ENCODE measurements around the gene PLPP7. TPM values are rescaled to one million over a fixed set of nuclear protein-coding genes. Genes with fewer than 3 reads are reported as not detected.
"Not testable (repeated sequence)": the region's sequence is repeated elsewhere in the genome, so short reads cannot be mapped to it uniquely, and the experiment has no call there.

The PLPP7 gene
- under 1 TPM; 0.23 to 0.31 TPM for total RNA-seq

GRCh38 chr9:131289301-131290035 is at the start of gene PLPP7:
TSS of gene PLPP7 (plus strand) at chr9:131289723. CDS start at chr9:131289998, 275 bp downstream.
- Mint-ChIP-seq H3K27me3 (ENCODE audit: low read depth) (no peaks in the 10 kb centered on the region), H3K4me1 (ENCODE audit: low read depth) (no peaks in the 10 kb centered on the region), H3K9me3 (no peaks in the 10 kb centered on the region), H3K4me3 (no peak within 1 kb of the TSS), H3K27ac (no peak within 1 kb of the TSS), H3K36me3 (ENCODE audit: insufficient read depth in 2 of 2) (no peaks in the 10 kb centered on the region)
- ATAC-seq (replicated peaks in 1 of 2) (peak in 1 of 2 donors; percentile 29), DNase-seq (no peak)

- Mint-ChIP-seq H3K4me3 (no peak overlapping the region), H3K4me1 (ENCODE audit: low read depth) (peaks cover 33% of the 10 kb centered on the region), H3K9me3 (peaks cover 2% of the 10 kb centered on the region in 2 donors), H3K36me3 (ENCODE audit: insufficient read depth in 2 of 2) (peaks cover 0 to 5% of the 10 kb centered on the region in 2 donors), H3K27me3 (ENCODE audit: low read depth) (no peaks in the 10 kb centered on the region), H3K27ac (no peak overlapping the region)
- DNase-seq (no peak), ATAC-seq (replicated peaks in 1 of 2) (no peak)
These were observed 49.2 kb upstream of the PLPP7 start for GRCh38 chr9:131240047-131240921.

- not testable (repeated sequence) for H3K36me3 Mint-ChIP-seq (ENCODE audit: insufficient read depth in 2 of 2); H3K27ac Mint-ChIP-seq; H3K4me3 Mint-ChIP-seq; ATAC-seq (replicated peaks in 1 of 2); H3K4me1 Mint-ChIP-seq (ENCODE audit: low read depth); DNase-seq; H3K27me3 Mint-ChIP-seq (ENCODE audit: low read depth); H3K9me3 Mint-ChIP-seq
These were observed 45.2 kb upstream of the PLPP7 start for GRCh38 chr9:131244331-131244730.

- Mint-ChIP-seq H3K27me3 (ENCODE audit: low read depth) (no peaks in the 10 kb centered on the region), H3K36me3 (ENCODE audit: insufficient read depth in 2 of 2) (peaks cover 0 to 5% of the 10 kb centered on the region in 2 donors), H3K4me1 (ENCODE audit: low read depth) (peaks cover 2% of the 10 kb centered on the region), H3K4me3 (no peak overlapping the region), H3K27ac (no peak overlapping the region), H3K9me3 (peaks cover 2% of the 10 kb centered on the region in 2 donors)
- DNase-seq (no peak), ATAC-seq (replicated peaks in 1 of 2) (no peak)
These were observed 42.9 kb upstream of the PLPP7 start for GRCh38 chr9:131246618-131247017.

GRCh38 chr9:131252120-131252519 is 37.4 kb upstream of the PLPP7 start:
- Mint-ChIP-seq H3K4me1 (ENCODE audit: low read depth) (peaks cover 50% of the 10 kb centered on the region), H3K9me3 (no peaks in the 10 kb centered on the region), H3K36me3 (ENCODE audit: insufficient read depth in 2 of 2) (peaks cover 0 to 4% of the 10 kb centered on the region in 2 donors), H3K4me3 (peak overlapping the region; percentile 74 to 83), H3K27me3 (ENCODE audit: low read depth) (no peaks in the 10 kb centered on the region), H3K27ac (no peak overlapping the region)
- DNase-seq, result no peak
- no peak for ATAC-seq (replicated peaks in 1 of 2)

GRCh38 chr9:131253891-131254491 is 35.5 kb upstream of the PLPP7 start:
- no peaks in the 10 kb centered on the region for H3K27me3 Mint-ChIP-seq (ENCODE audit: low read depth)
- peaks cover 62% of the 10 kb centered on the region for H3K4me1 Mint-ChIP-seq (ENCODE audit: low read depth)
- peak overlapping the region in 1 of 2 donors; percentile 83 for H3K4me3 Mint-ChIP-seq
- peaks cover 0 to 4% of the 10 kb centered on the region in 2 donors for H3K36me3 Mint-ChIP-seq (ENCODE audit: insufficient read depth in 2 of 2)
- H3K27ac Mint-ChIP-seq, result no peak overlapping the region
- ATAC-seq (replicated peaks in 1 of 2) (no peak), DNase-seq (no peak)
- no peaks in the 10 kb centered on the region for H3K9me3 Mint-ChIP-seq

- no peak overlapping the region for H3K27ac Mint-ChIP-seq
- H3K9me3 Mint-ChIP-seq, result no peaks in the 10 kb centered on the region
- no peak for ATAC-seq (replicated peaks in 1 of 2)
- H3K4me3 Mint-ChIP-seq, result peak overlapping the region; percentile 34 to 95
- H3K27me3 Mint-ChIP-seq (ENCODE audit: low read depth), result no peaks in the 10 kb centered on the region
- DNase-seq, result no peak
- H3K4me1 Mint-ChIP-seq (ENCODE audit: low read depth), result peaks cover 63% of the 10 kb centered on the region
- peaks cover 0 to 4% of the 10 kb centered on the region in 2 donors for H3K36me3 Mint-ChIP-seq (ENCODE audit: insufficient read depth in 2 of 2)
These were observed 34.9 kb upstream of the PLPP7 start for GRCh38 chr9:131254626-131255025.

GRCh38 chr9:131255676-131256197 is 33.8 kb upstream of the PLPP7 start:
- DNase-seq (no peak), ATAC-seq (replicated peaks in 1 of 2) (no peak)
- Mint-ChIP-seq H3K36me3 (ENCODE audit: insufficient read depth in 2 of 2) (peaks cover 2 to 4% of the 10 kb centered on the region in 2 donors), H3K4me1 (ENCODE audit: low read depth) (peaks cover 72% of the 10 kb centered on the region), H3K9me3 (no peaks in the 10 kb centered on the region), H3K4me3 (peak overlapping the region; percentile 79 to 95), H3K27me3 (ENCODE audit: low read depth) (no peaks in the 10 kb centered on the region), H3K27ac (peak overlapping the region; percentile 87)

GRCh38 chr9:131257266-131258025 is 32.1 kb upstream of the PLPP7 start:
- Mint-ChIP-seq H3K4me1 (ENCODE audit: low read depth) (peaks cover 72% of the 10 kb centered on the region), H3K27me3 (ENCODE audit: low read depth) (no peaks in the 10 kb centered on the region), H3K36me3 (ENCODE audit: insufficient read depth in 2 of 2) (peaks cover 4 to 7% of the 10 kb centered on the region in 2 donors), H3K4me3 (peak overlapping the region; percentile 55 to 95), H3K9me3 (no peaks in the 10 kb centered on the region), H3K27ac (peak overlapping the region; percentile 78)
- DNase-seq, result no peak
- no peak for ATAC-seq (replicated peaks in 1 of 2)

GRCh38 chr9:131258186-131258585 is 31.3 kb upstream of the PLPP7 start:
- Mint-ChIP-seq H3K27ac (peak overlapping the region; percentile 58), H3K36me3 (ENCODE audit: insufficient read depth in 2 of 2) (peaks cover 8 to 12% of the 10 kb centered on the region in 2 donors), H3K4me1 (ENCODE audit: low read depth) (peaks cover 72% of the 10 kb centered on the region), H3K4me3 (peak overlapping the region; percentile 13 to 42), H3K9me3 (no peaks in the 10 kb centered on the region), H3K27me3 (ENCODE audit: low read depth) (no peaks in the 10 kb centered on the region)
- DNase-seq (no peak), ATAC-seq (replicated peaks in 1 of 2) (no peak)

- ATAC-seq (replicated peaks in 1 of 2) (no peak), DNase-seq (no peak)
- H3K27me3 Mint-ChIP-seq (ENCODE audit: low read depth), result no peaks in the 10 kb centered on the region
- no peaks in the 10 kb centered on the region for H3K9me3 Mint-ChIP-seq
- peaks cover 9 to 13% of the 10 kb centered on the region in 2 donors for H3K36me3 Mint-ChIP-seq (ENCODE audit: insufficient read depth in 2 of 2)
- H3K4me3 Mint-ChIP-seq, result no peak overlapping the region
- no peak overlapping the region for H3K27ac Mint-ChIP-seq
- peaks cover 71% of the 10 kb centered on the region for H3K4me1 Mint-ChIP-seq (ENCODE audit: low read depth)
These were observed 30.7 kb upstream of the PLPP7 start for GRCh38 chr9:131258698-131259431.

- Mint-ChIP-seq H3K36me3 (ENCODE audit: insufficient read depth in 2 of 2) (peaks cover 9 to 13% of the 10 kb centered on the region in 2 donors), H3K27ac (no peak overlapping the region), H3K4me3 (no peak overlapping the region), H3K9me3 (no peaks in the 10 kb centered on the region), H3K4me1 (ENCODE audit: low read depth) (peaks cover 73% of the 10 kb centered on the region), H3K27me3 (ENCODE audit: low read depth) (no peaks in the 10 kb centered on the region)
- no peak for ATAC-seq (replicated peaks in 1 of 2)
- no peak for DNase-seq
These were observed 30.1 kb upstream of the PLPP7 start for GRCh38 chr9:131259432-131259898.

All from activated T-cell treated with anti-CD3 and anti-CD28 coated beads, Interleukin-2, amount 50 U/mL, for 72 hours (primary cell).